Cardiac muscle cell (in vitro differentiated cells and primary cell): Measurements from ENCODE around the gene FHL1. TPM values are rescaled to one million over a fixed set of nuclear protein-coding genes. Genes with fewer than 3 reads are reported as not detected.

Experiments used
- DNase-seq, 2 donors: peaks; one replicate each; pipeline versions ENCODE4 v3.0.0 to v3.0.0-alpha.2; 2010 to 2017; ENCODE audit warnings: low read depth in 1 of 2, low spot score in 1 of 2
- H3K27ac ChIP-seq: fragments of 200-600 bp; sonication (generic); 2 replicates; pipeline ENCODE4 v1.5.1; 2016
- H3K27me3 ChIP-seq: fragments of 200-600 bp; sonication (generic); 2 replicates; pipeline ENCODE4 v1.6.0; 2016; ENCODE audit warnings: control low read depth
- H3K36me3 ChIP-seq: fragments of 200-600 bp; sonication (generic); 2 replicates; pipeline ENCODE4 v1.5.1; 2016; ENCODE audit warnings: control low read depth
- H3K4me1 ChIP-seq: fragments of 200-600 bp; sonication (generic); 2 replicates; pipeline ENCODE4 v1.8.1; 2017; ENCODE audit warnings: low read depth, mild to moderate bottlenecking, mixed run types
- H3K4me3 ChIP-seq: fragments of 200-600 bp; sonication (generic); 2 replicates; pipeline ENCODE4 v1.5.1; 2016; ENCODE audit warnings: mild to moderate bottlenecking
- H3K9me3 ChIP-seq: fragments of 200-600 bp; sonication (generic); 2 replicates; pipeline ENCODE4 v1.5.1; 2017; ENCODE audit warnings: low read depth, mild to moderate bottlenecking, control low read depth
- polyA plus RNA-seq: library from polyadenylated mRNA; unstranded; fragments of >200 nt; fragmentation: Nextera tagmentation; extraction: Ambion mirVana; gene quantifications from 2 replicates; pipeline ENCODE4 v1.2.1, GENCODE V29; 2016
- total RNA-seq: library from RNA; depleted of rRNA; stranded (reverse); fragments of >200 nt; gene quantifications from 2 replicates; pipeline ENCODE4 v1.2.3, GENCODE V29; 2016
- TF ChIP-seq, protein P1 (sequence below): IDR thresholded peaks from 2 replicates; pipeline ENCODE4 v1.5.1; 2012; ENCODE audit warnings: low read depth, mild to moderate bottlenecking, low read length

FHL1 gene
- total and polyA plus RNA-seq, 2 experiments from 2014 or later, result 23.5 to 38.9 TPM

DNA sequence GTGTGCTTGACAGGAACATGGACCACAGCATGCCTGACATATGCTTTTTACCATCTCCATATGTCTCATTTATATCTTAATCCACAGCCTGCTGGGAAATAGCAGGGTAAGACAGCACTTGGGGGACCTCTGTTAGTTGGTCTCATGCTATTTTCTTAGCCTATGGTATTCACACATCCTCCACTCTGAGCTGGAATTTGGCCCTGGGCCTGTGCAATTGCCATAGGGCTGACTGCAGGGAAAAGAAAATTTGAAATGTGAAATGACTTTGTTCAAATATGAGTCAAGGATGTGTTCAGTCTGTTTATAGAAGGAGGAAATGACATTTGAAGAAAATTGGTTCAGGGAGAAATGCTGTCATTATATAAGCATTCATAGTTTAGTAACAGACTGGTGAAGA, 113.4 kb downstream of the FHL1 start:
- H3K4me3 ChIP-seq, result no peak overlapping the region
- no peaks in the 10 kb centered on the region for H3K27me3 ChIP-seq
- H3K4me1 ChIP-seq, result no peaks in the 10 kb centered on the region
- peak in 1 of 2 donors; percentile 54 for DNase-seq
- H3K36me3 ChIP-seq, result no peaks in the 10 kb centered on the region
- H3K9me3 ChIP-seq, result no peaks in the 10 kb centered on the region
- TF ChIP-seq, protein P1, sequence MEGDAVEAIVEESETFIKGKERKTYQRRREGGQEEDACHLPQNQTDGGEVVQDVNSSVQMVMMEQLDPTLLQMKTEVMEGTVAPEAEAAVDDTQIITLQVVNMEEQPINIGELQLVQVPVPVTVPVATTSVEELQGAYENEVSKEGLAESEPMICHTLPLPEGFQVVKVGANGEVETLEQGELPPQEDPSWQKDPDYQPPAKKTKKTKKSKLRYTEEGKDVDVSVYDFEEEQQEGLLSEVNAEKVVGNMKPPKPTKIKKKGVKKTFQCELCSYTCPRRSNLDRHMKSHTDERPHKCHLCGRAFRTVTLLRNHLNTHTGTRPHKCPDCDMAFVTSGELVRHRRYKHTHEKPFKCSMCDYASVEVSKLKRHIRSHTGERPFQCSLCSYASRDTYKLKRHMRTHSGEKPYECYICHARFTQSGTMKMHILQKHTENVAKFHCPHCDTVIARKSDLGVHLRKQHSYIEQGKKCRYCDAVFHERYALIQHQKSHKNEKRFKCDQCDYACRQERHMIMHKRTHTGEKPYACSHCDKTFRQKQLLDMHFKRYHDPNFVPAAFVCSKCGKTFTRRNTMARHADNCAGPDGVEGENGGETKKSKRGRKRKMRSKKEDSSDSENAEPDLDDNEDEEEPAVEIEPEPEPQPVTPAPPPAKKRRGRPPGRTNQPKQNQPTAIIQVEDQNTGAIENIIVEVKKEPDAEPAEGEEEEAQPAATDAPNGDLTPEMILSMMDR, result no peak
- no peak overlapping the region for H3K27ac ChIP-seq

Other genes with a start within 250 kb of the FHL1 start
- 8.3 and 8.5 TPM in 2 replicates for gene MMGT1, start 173.5 kb upstream of the FHL1 start, total RNA-seq
- gene MMGT1, start 173.5 kb upstream of the FHL1 start, polyA plus RNA-seq, result 9.5 and 10.5 TPM in 2 replicates
- gene SLC9A6, start 162.1 kb upstream of the FHL1 start, total RNA-seq, result 12.0 and 13.2 TPM in 2 replicates
- gene SLC9A6, start 162.1 kb upstream of the FHL1 start, polyA plus RNA-seq, result 11.8 and 12.3 TPM in 2 replicates
- gene MAP7D3, start 103.9 kb downstream of the FHL1 start, total RNA-seq, result 4.4 and 10.4 TPM in 2 replicates
- gene MAP7D3, start 103.9 kb downstream of the FHL1 start, polyA plus RNA-seq, result 5.7 and 9.0 TPM in 2 replicates
- not detected in 2 replicates for gene ADGRG4, start 153.4 kb downstream of the FHL1 start, total RNA-seq
- not detected in 2 replicates for gene ADGRG4, start 153.4 kb downstream of the FHL1 start, polyA plus RNA-seq